GM10847 (cell line): ENCODE measurements around the gene PLEKHM3.

ENCODE experiments used
- POLR2A ChIP-seq: IDR thresholded peaks from 2 replicates; pipeline ENCODE4 v1.6.1; 2011; ENCODE audit not compliant: insufficient read length; ENCODE audit errors: extremely low read depth

PLEKHM3 gene

GRCh38 chr2:207855591-207855990 is 169.7 kb downstream of the PLEKHM3 start:
- no peak for TF ChIP-seq POLR2A

GRCh38 chr2:207854484-207855440 is 170.6 kb downstream of the PLEKHM3 start:
- no peak for TF ChIP-seq POLR2A

- TF ChIP-seq POLR2A: no peak
Measured at GRCh38 chr2:207852791-207853190, 172.5 kb downstream of the PLEKHM3 start.

GRCh38 chr2:207849443-207849842 is 175.9 kb downstream of the PLEKHM3 start:
- TF ChIP-seq POLR2A: no peak

GRCh38 chr2:207848545-207848928 is 176.8 kb downstream of the PLEKHM3 start:
- no peak for TF ChIP-seq POLR2A

GRCh38 chr2:207847807-207848544 is 177.4 kb downstream of the PLEKHM3 start:
- TF ChIP-seq POLR2A: no peak

GRCh38 chr2:207847098-207847806 is 178.1 kb downstream of the PLEKHM3 start:
- no peak for TF ChIP-seq POLR2A

- TF ChIP-seq POLR2A: no peak
Measured at GRCh38 chr2:207845202-207845864, 180.0 kb downstream of the PLEKHM3 start.

GRCh38 chr2:207844648-207845047 is 180.7 kb downstream of the PLEKHM3 start:
- TF ChIP-seq POLR2A: no peak

GRCh38 chr2:207840101-207840500 is 185.2 kb downstream of the PLEKHM3 start:
- TF ChIP-seq POLR2A: no peak

GRCh38 chr2:207839575-207839974 is 185.8 kb downstream of the PLEKHM3 start:
- no peak for TF ChIP-seq POLR2A

- no peak for TF ChIP-seq POLR2A
Measured at GRCh38 chr2:207839028-207839427, 186.3 kb downstream of the PLEKHM3 start.

GRCh38 chr2:207836521-207837133 is 188.7 kb downstream of the PLEKHM3 start:
- TF ChIP-seq POLR2A: no peak

GRCh38 chr2:207835805-207836204 is 189.5 kb downstream of the PLEKHM3 start:
- no peak for TF ChIP-seq POLR2A
